Ovary (tissue), 9 donors: ENCODE results near the gene ST3GAL5. TPM values are rescaled to one million over a fixed set of nuclear protein-coding genes. Genes with fewer than 3 reads are reported as not detected.
"Not testable (repeated sequence)": the region's sequence is repeated elsewhere in the genome, so short reads cannot be mapped to it uniquely, and the experiment has no call there.

Source experiments
- DNase-seq, 5 donors: peaks; one replicate each; pipeline ENCODE4 v3.0.0-alpha.2; 2019 to 2020
- H3K27ac ChIP-seq, 2 donors: fragments of 200-600 bp; one replicate each; pipeline versions ENCODE4 v1.5.1 to v1.8.0; 2019 to 2022
- H3K27me3 ChIP-seq: fragments of 200-600 bp; one replicate; pipeline ENCODE4 v1.8.0; 2022
- H3K36me3 ChIP-seq: fragments of 200-600 bp; sonication (generic); one replicate; pipeline ENCODE4 v1.5.1; 2019
- H3K4me1 ChIP-seq: one replicate; pipeline ENCODE4 v1.8.1; 2013; ENCODE audit warnings: mild to moderate bottlenecking, moderate library complexity; ENCODE audit not compliant: insufficient read depth
- H3K4me3 ChIP-seq: fragments of 200-600 bp; sonication (generic); one replicate; pipeline ENCODE4 v1.5.1; 2017
- H3K9me3 ChIP-seq, 2 donors: fragments of 200-600 bp in 1 of 2; sonication (generic) in 1 of 2; one replicate each; pipeline versions ENCODE4 v1.5.1 to v1.8.1; 2013 to 2019; ENCODE audit warnings: mild to moderate bottlenecking in 1 of 2, moderate library complexity in 1 of 2
- EP300 ChIP-seq: sonication (generic); formaldehyde crosslinking; IDR thresholded peaks from one replicate; pipeline ENCODE4 v1.6.1; 2017; ENCODE audit warnings: antibody characterized with exemption
- POLR2A ChIP-seq: fragments of 450-650 bp; IDR thresholded peaks from one replicate; pipeline ENCODE4 v1.6.1; 2017; ENCODE audit warnings: antibody characterized with exemption, mild to moderate bottlenecking, moderate library complexity
- WGBS, 3 donors: extraction: QIAGEN DNeasy Blood & Tissue Kit in 1 of 3; methylation state at CpG; one replicate each; pipeline versions ENCODE4 v1.1.5 to v1.1.7; 2013 to 2017; 5-methylcytosine and 5-hydroxymethylcytosine counted together
- intact Hi-C, 4 donors: fragments of 100-400 bp; cut with DNase I; formaldehyde crosslinking; loops; one replicate each; pipeline versions ENCODE4 v1.11.0 to v1.15.1; 2022 to 2023
- polyA plus RNA-seq, 2 donors: library from polyadenylated mRNA; stranded (reverse); fragments of 200-250 nt in 1 of 2; fragments of 350-450 nt in 1 of 2; fragmentation: Illumina TruSeq in 1 of 2; extraction: RNeasy Lipid Tissue Mini Kit (QIAGEN cat#74804) in 1 of 2; gene quantifications; one replicate each; pipeline ENCODE4 v1.2.3, GENCODE V29; 2013 to 2014
- total RNA-seq, 7 donors: library from RNA; depleted of rRNA in 2 of 7; stranded (reverse); fragments of >200 nt in 2 of 7; fragmentation: NEBNext Ultra II Directional in 3 of 7; extraction: Animal tissue kit (Norgen Biotek cat#: 25700) in 3 of 7; gene quantifications; one replicate each; pipeline versions ENCODE4 v1.1.0 to v1.2.4, GENCODE V29; 2016 to 2023
- TF ChIP-seq, protein P1 (sequence below), 3 donors: fragments of 450-650 bp in 2 of 3; fragments of 200-600 bp in 1 of 3; IDR thresholded peaks; one replicate each; pipeline versions ENCODE4 v1.5.1 to v1.8.0; 2016 to 2022; ENCODE audit warnings: antibody characterized with exemption in 3 of 3, mild to moderate bottlenecking in 1 of 3
- donor health status: DM: no; HTN: no; CAD: no; lungs with moderate emphysema.
- donor health status: DM: no; HTN: no; CAD: no.
- donor health status: Bipolar disorder and iron deficiency.
- donor health status: DM: yes; HTN: yes; CAD: no.
- donor health status: DM: no; HTN: no; CAD: no.
- donor health status: DM: yes; HTN: yes; CAD: no.

ST3GAL5 gene
- total and polyA plus RNA-seq, 9 donors: 11.6 to 52.7 (median 22.2) TPM

- Histone ChIP-seq H3K9me3 (no peaks in the 10 kb centered on the region), H3K27me3 (no peaks in the 10 kb centered on the region), H3K4me3 (no peak overlapping the region), H3K4me1 (no peaks in the 10 kb centered on the region), H3K27ac (no peak overlapping the region), H3K36me3 (no peaks in the 10 kb centered on the region)
- DNase-seq: no peak
- TF ChIP-seq EP300: no peak
- TF ChIP-seq, protein P1, sequence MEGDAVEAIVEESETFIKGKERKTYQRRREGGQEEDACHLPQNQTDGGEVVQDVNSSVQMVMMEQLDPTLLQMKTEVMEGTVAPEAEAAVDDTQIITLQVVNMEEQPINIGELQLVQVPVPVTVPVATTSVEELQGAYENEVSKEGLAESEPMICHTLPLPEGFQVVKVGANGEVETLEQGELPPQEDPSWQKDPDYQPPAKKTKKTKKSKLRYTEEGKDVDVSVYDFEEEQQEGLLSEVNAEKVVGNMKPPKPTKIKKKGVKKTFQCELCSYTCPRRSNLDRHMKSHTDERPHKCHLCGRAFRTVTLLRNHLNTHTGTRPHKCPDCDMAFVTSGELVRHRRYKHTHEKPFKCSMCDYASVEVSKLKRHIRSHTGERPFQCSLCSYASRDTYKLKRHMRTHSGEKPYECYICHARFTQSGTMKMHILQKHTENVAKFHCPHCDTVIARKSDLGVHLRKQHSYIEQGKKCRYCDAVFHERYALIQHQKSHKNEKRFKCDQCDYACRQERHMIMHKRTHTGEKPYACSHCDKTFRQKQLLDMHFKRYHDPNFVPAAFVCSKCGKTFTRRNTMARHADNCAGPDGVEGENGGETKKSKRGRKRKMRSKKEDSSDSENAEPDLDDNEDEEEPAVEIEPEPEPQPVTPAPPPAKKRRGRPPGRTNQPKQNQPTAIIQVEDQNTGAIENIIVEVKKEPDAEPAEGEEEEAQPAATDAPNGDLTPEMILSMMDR (IDR thresholded peaks at IDR 0.05): no peak
- no peak for TF ChIP-seq POLR2A
- intact Hi-C loops: no loop called here
Observed at GRCh38 chr2:85834466-85834865, 54.3 kb downstream of the ST3GAL5 start.

GRCh38 chr2:85831735-85832134, 57.1 kb downstream of the ST3GAL5 start:
- WGBS, 3 donors: 88 to 91% (median 90%) methylated on average over 2 of the region's 2 CpGs
- no peak for DNase-seq
- TF ChIP-seq EP300 (no peak), POLR2A (no peak)
- TF ChIP-seq, protein P1 (IDR thresholded peaks at IDR 0.05): no peak
- no peaks in the 10 kb centered on the region for H3K27me3 ChIP-seq
- intact Hi-C loops: no loop called here
- H3K4me3 ChIP-seq: no peak overlapping the region
- no peaks in the 10 kb centered on the region for H3K9me3 ChIP-seq
- H3K36me3 ChIP-seq: no peaks in the 10 kb centered on the region
- H3K27ac ChIP-seq: no peak overlapping the region
- H3K4me1 ChIP-seq: peaks cover 3% of the 10 kb centered on the region

- Histone ChIP-seq H3K9me3 (no peaks in the 10 kb centered on the region), H3K27ac (no peak overlapping the region), H3K27me3 (no peaks in the 10 kb centered on the region), H3K36me3 (no peaks in the 10 kb centered on the region), H3K4me3 (no peak overlapping the region), H3K4me1 (peaks cover 3% of the 10 kb centered on the region)
- 0 to 98% (median 54%) methylated on average over 1 of the region's 1 CpG for WGBS, 3 donors
- TF ChIP-seq POLR2A (no peak), EP300 (no peak)
- TF ChIP-seq, protein P1 (IDR thresholded peaks at IDR 0.05): no peak
- intact Hi-C loops: no loop called here
- no peak for DNase-seq
Observed at GRCh38 chr2:85830645-85831044, 58.1 kb downstream of the ST3GAL5 start.

GRCh38 chr2:85829394-85829793, 59.4 kb downstream of the ST3GAL5 start:
- not testable (repeated sequence) for H3K27ac ChIP-seq, H3K4me3 ChIP-seq, H3K9me3 ChIP-seq, H3K27me3 ChIP-seq, DNase-seq, H3K36me3 ChIP-seq, H3K4me1 ChIP-seq
- intact Hi-C loops: loop anchor here in 3 of 4 donors (5.0 to 10.0 kb wide), 2 partner anchors 55 to 58 kb away; partner anchors contain the start of gene ST3GAL5 (in 3 of the 3)
- WGBS, 3 donors: 88 to 89% (median 89%) methylated on average over 4 of the region's 4 CpGs

DNA sequence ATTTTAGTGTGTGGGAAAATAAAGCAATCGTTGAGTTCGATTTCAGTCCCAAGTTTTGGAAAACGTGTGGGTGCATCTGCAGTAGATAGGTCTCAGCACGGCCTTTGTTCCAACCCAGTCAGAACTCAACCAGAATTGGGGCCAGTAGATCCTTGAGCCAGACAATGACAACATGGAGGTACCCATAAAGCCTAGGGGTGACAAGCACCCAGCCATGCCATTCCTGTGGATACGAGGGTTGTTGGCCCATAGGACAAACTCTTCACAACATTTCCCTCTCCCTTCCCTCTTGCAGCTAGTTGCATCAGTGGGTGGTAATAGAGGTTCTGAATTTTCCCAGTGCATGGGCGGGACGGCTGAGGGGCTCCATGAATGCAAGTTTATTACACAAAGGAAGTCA, 60.1 kb downstream of the ST3GAL5 start:
- DNase-seq: no peak
- WGBS, 3 donors: 84 to 96% (median 94%) methylated on average over 7 of the region's 7 CpGs
- no peak overlapping the region for H3K27ac ChIP-seq
- intact Hi-C loops: loop anchor here in 3 of 4 donors (5.0 to 10.0 kb wide), 2 partner anchors 56 to 59 kb away; partner anchors contain the start of gene ST3GAL5 (in 3 of the 3)
- H3K9me3 ChIP-seq: no peaks in the 10 kb centered on the region
- TF ChIP-seq POLR2A: no peak
- no peaks in the 10 kb centered on the region for H3K27me3 ChIP-seq
- no peaks in the 10 kb centered on the region for H3K36me3 ChIP-seq
- H3K4me1 ChIP-seq: peaks cover 3% of the 10 kb centered on the region
- H3K4me3 ChIP-seq: no peak overlapping the region
